Endothelial cell of umbilical vein (primary cell): Measurements from ENCODE around the gene ADH1A. TPM values are rescaled to one million over a fixed set of nuclear protein-coding genes. Genes with fewer than 3 reads are reported as not detected.

Experiments
- BruUV-seq: library from RNA; stranded (reverse); fragments of 400-500 nt; replicated peaks from 2 replicates; lab custom pipeline; 2021; lab: Mats Ljungman, UMichigan
- CTCF ChIA-PET: fragments of 300-600, 350-600 bp; sonication (Branson Sonifier 250); formaldehyde crosslinking; loops from one replicate; lab custom pipeline; 2021; ENCODE audit warnings: antibody characterized with exemption, inconsistent platforms; lab: Charles Lee
- POLR2A ChIA-PET: fragments of 300-600, 350-600 bp; sonication (Branson Sonifier 250); formaldehyde crosslinking; loops from one replicate; lab custom pipeline; 2021; ENCODE audit warnings: antibody characterized with exemption, inconsistent platforms; lab: Charles Lee
- DNase-seq: peaks from one replicate; pipeline ENCODE4 v3.0.0-alpha.2; 2011; ENCODE audit warnings: low read depth, low spot score
- FAIRE-seq: peaks from 2 replicates; lab custom pipeline; 2011; peaks lifted over from hg19 to GRCh38; lab: Jason Lieb, UNC
- H2AFZ ChIP-seq: 2 replicates; pipeline ENCODE4 v1.6.0; 2012; ENCODE audit warnings: low read depth, low read length, control low read depth, inconsistent platforms
- H3K27ac ChIP-seq: 2 replicates; pipeline ENCODE4 v1.5.1; 2011; ENCODE audit warnings: low read depth, mild to moderate bottlenecking, control low read depth, low read length, moderate library complexity; ENCODE audit not compliant: insufficient read depth
- H3K27me3 ChIP-seq, 2 experiments: 2 replicates each; pipeline versions ENCODE4 v1.6.0 to v1.6.1; 2011; ENCODE audit warnings: low read length in 2 of 2, mixed read lengths in 1 of 2; ENCODE audit not compliant: control insufficient read depth in 2 of 2, insufficient read depth in 2 of 2
- H3K36me3 ChIP-seq, 2 experiments: 2 replicates in 1 of 2; 3 replicates in 1 of 2; pipeline ENCODE4 v1.5.1; 2011; ENCODE audit warnings: low read length in 2 of 2, mild to moderate bottlenecking in 1 of 2, moderate library complexity in 1 of 2; ENCODE audit not compliant: control insufficient read depth in 2 of 2, insufficient read depth in 2 of 2; ENCODE audit errors: extremely low read depth in 1 of 2
- H3K4me1 ChIP-seq: 3 replicates; pipeline ENCODE4 v1.5.1; 2011; ENCODE audit warnings: mild to moderate bottlenecking, low read length; ENCODE audit not compliant: control insufficient read depth, insufficient read depth; ENCODE audit errors: extremely low read depth
- H3K4me2 ChIP-seq: 2 replicates; pipeline ENCODE4 v1.6.1; 2011; ENCODE audit warnings: low read length, control low read depth, mixed read lengths; ENCODE audit not compliant: insufficient read depth
- H3K4me3 ChIP-seq, 3 experiments: fragments of 200-600 bp in 1 of 3; sonication (generic), shearing (Covaris generic) in 1 of 3; replicated peaks in 1 of 3; 2 replicates each; pipeline ENCODE4 v1.5.1; 2011 to 2016; ENCODE audit warnings: control low read depth in 3 of 3, low read length in 3 of 3, mild to moderate bottlenecking in 2 of 3, inconsistent platforms in 1 of 3, low read depth in 1 of 3, moderate library complexity in 1 of 3; ENCODE audit not compliant: insufficient read depth in 1 of 3
- H3K79me2 ChIP-seq: 2 replicates; pipeline ENCODE4 v1.6.0; 2012; ENCODE audit warnings: low read length, inconsistent platforms; ENCODE audit not compliant: control insufficient read depth, insufficient read depth
- H3K9ac ChIP-seq: replicated peaks from 2 replicates; pipeline ENCODE3; 2011; ENCODE audit warnings: low read length, control low read depth; ENCODE audit not compliant: insufficient read depth; ENCODE audit errors: extremely low read depth
- H3K9me1 ChIP-seq: replicated peaks from 3 replicates; pipeline ENCODE4 v1.6.0; 2011; ENCODE audit warnings: mild to moderate bottlenecking, low read length; ENCODE audit not compliant: control insufficient read depth, insufficient read depth; ENCODE audit errors: extremely low read depth
- H3K9me3 ChIP-seq: replicated peaks from 2 replicates; pipeline ENCODE4 v1.5.1; 2012; ENCODE audit warnings: low read length, inconsistent platforms; ENCODE audit not compliant: control insufficient read depth, insufficient read depth
- H4K20me1 ChIP-seq: replicated peaks from 2 replicates; pipeline ENCODE3; 2011; ENCODE audit warnings: mild to moderate bottlenecking, low read length; ENCODE audit not compliant: control insufficient read depth, insufficient read depth; ENCODE audit errors: extremely low read depth
- EZH2 ChIP-seq: IDR thresholded peaks from 2 replicates; pipeline ENCODE4 v1.6.1; 2012; ENCODE audit warnings: borderline replicate concordance, low read depth, mild to moderate bottlenecking, moderate library complexity, low read length, inconsistent platforms; ENCODE audit not compliant: severe bottlenecking
- FOS ChIP-seq: IDR thresholded peaks from 2 replicates; pipeline ENCODE4 v1.6.1; 2011; ENCODE audit warnings: mild to moderate bottlenecking, low read length, moderate library complexity, borderline replicate concordance; ENCODE audit not compliant: insufficient read depth
- GATA2 ChIP-seq: IDR thresholded peaks from 2 replicates; pipeline ENCODE4 v1.7.0; 2011; ENCODE audit warnings: low read depth, mild to moderate bottlenecking, moderate library complexity, mixed read lengths, low read length; ENCODE audit not compliant: insufficient read length, insufficient read depth
- JUN ChIP-seq: IDR thresholded peaks from 2 replicates; pipeline ENCODE4 v1.6.1; 2011; ENCODE audit warnings: borderline replicate concordance, low read depth; ENCODE audit not compliant: insufficient read length, insufficient read depth
- MAX ChIP-seq: IDR thresholded peaks from 2 replicates; pipeline ENCODE4 v1.6.1; 2011; ENCODE audit not compliant: insufficient read depth, insufficient read length
- MYC ChIP-seq: IDR thresholded peaks from one replicate; pipeline ENCODE4 v1.6.1; 2011; ENCODE audit warnings: mild to moderate bottlenecking, low read depth, low read length
- POLR2A ChIP-seq: IDR thresholded peaks from 2 replicates; pipeline ENCODE4 v1.6.1; 2012; ENCODE audit warnings: low read depth, mild to moderate bottlenecking, control low read depth, low read length
- POLR2AphosphoS5 ChIP-seq: IDR thresholded peaks from 2 replicates; pipeline ENCODE4 v1.6.1; 2012; ENCODE audit warnings: low read depth, mild to moderate bottlenecking, control low read depth, low read length, moderate library complexity; ENCODE audit not compliant: insufficient read depth
- dilution Hi-C: fragments of 300-500 bp; cut with MboI; formaldehyde crosslinking; loops from one replicate; pipeline ENCODE4 v1.15.0; 2019; ENCODE audit warnings: low sequenced_read_pairs; ENCODE audit not compliant: extremely low pct_ligation_motif_present
- intact Hi-C: fragments of 100-400 bp; cut with micrococcal nuclease; formaldehyde crosslinking; loops from one replicate; pipeline ENCODE4 v1.10.0; 2022
- polyA plus RNA-seq, 4 experiments: library from polyadenylated mRNA; depleted of rRNA in 3 of 4; stranded (reverse) in 3 of 4; unstranded in 1 of 4; fragments of >200 nt; gene quantifications; 2 replicates each; pipeline versions ENCODE4 v1.2.1 to v1.2.3, GENCODE V29; 2011 to 2012; ENCODE audit warnings: missing spikeins in 1 of 4
- total RNA-seq: library from RNA; stranded (reverse); gene quantifications from 2 replicates; pipeline ENCODE4 v1.2.3, GENCODE V29; 2021
- TF ChIP-seq, protein P1 (sequence below), 2 donors: IDR thresholded peaks; 1 replicate in 1 of 2; 2 replicates in 1 of 2; pipeline ENCODE4 v1.5.1; 2011; ENCODE audit warnings: low read length in 2 of 2, mild to moderate bottlenecking in 2 of 2, moderate library complexity in 2 of 2, control low read depth in 1 of 2, inconsistent platforms in 1 of 2, low read depth in 1 of 2; ENCODE audit not compliant: insufficient read depth in 1 of 2; ENCODE audit errors: extremely low read depth in 1 of 2

The ADH1A gene
- total and polyA plus RNA-seq, 2 donors (not counting 3 experiments of a cell fraction or from before 2014, with no cell fraction given): not detected

DNA sequence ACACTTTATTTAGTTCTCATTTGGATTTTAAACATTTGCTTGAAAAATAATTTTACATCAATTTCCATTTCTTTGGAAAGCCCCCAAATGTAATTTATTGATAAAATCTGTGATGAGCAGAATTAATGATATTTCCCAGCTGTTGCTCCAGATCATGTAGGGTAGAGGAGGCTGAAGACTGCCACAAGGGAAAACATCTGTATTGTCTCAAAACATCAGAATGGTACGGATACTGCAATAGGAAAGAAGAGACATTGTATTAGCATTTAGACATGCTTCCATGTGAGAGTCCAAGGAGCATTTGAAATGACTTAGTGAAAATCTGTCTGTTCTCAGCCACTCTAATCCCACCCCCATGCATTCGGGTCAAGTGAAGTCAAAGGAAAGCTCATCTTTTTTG, 14.4 kb downstream of the ADH1A start:
- no peak for FAIRE-seq
- no peaks in the 10 kb centered on the region for H3K36me3 ChIP-seq
- ChIA-PET CTCF (no interaction called here), POLR2A (no interaction called here)
- no peak overlapping the region for H2AFZ ChIP-seq
- BruUV-seq: no TSS peak
- H3K4me3 ChIP-seq: no peak overlapping the region
- H3K9me3 ChIP-seq: no peaks in the 10 kb centered on the region
- TF ChIP-seq JUN (no peak), EZH2 (no peak), POLR2A (no peak), POLR2AphosphoS5 (no peak), FOS (no peak), MYC (no peak), GATA2 (no peak), MAX (no peak)
- TF ChIP-seq, protein P1, sequence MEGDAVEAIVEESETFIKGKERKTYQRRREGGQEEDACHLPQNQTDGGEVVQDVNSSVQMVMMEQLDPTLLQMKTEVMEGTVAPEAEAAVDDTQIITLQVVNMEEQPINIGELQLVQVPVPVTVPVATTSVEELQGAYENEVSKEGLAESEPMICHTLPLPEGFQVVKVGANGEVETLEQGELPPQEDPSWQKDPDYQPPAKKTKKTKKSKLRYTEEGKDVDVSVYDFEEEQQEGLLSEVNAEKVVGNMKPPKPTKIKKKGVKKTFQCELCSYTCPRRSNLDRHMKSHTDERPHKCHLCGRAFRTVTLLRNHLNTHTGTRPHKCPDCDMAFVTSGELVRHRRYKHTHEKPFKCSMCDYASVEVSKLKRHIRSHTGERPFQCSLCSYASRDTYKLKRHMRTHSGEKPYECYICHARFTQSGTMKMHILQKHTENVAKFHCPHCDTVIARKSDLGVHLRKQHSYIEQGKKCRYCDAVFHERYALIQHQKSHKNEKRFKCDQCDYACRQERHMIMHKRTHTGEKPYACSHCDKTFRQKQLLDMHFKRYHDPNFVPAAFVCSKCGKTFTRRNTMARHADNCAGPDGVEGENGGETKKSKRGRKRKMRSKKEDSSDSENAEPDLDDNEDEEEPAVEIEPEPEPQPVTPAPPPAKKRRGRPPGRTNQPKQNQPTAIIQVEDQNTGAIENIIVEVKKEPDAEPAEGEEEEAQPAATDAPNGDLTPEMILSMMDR (IDR thresholded peaks at IDR 0.05; ENCODE audit: extremely low read depth in 1 of 2, insufficient read depth in 1 of 2, low read depth in 1 of 2, low read length in 2 of 2): no peak
- H3K4me2 ChIP-seq: no peak overlapping the region
- H3K9me1 ChIP-seq: no peaks in the 10 kb centered on the region
- no peak overlapping the region for H3K9ac ChIP-seq
- dilution Hi-C loops (no loop called here), intact Hi-C loops (no loop called here)
- no peaks in the 10 kb centered on the region for H4K20me1 ChIP-seq
- no peaks in the 10 kb centered on the region for H3K27me3 ChIP-seq
- no peak for DNase-seq
- no peaks in the 10 kb centered on the region for H3K4me1 ChIP-seq
- no peaks in the 10 kb centered on the region for H3K79me2 ChIP-seq
- no peak overlapping the region for H3K27ac ChIP-seq
